ENCODE results near the gene TTL. TPM values are rescaled to one million over a fixed set of nuclear protein-coding genes. Genes with fewer than 3 reads are reported as not detected.

The TTL gene
- total RNA-seq, 6 experiments from 2014 or later: 48.4 to 65.1 (median 55.1) TPM

DNA sequence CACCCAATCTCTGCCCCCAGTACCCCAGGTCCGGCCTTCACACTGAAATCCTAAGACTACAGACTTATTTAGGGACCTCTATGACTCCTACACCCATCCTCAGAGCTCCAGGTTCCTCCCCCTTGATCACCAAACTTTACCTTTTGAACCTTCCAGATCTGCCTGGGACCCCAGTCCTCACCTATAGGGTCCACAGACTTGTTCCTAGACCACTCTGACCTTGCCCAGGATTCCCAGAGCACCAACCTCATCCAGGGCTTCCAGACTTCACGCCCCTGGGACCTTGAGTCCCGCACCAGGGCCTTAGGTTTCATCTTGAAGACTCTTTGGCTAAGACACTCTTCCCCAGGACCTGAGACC lies 102.9 kb downstream of the TTL start:
- H3K27me3 Mint-ChIP-seq (ENCODE audit: insufficient read depth): peaks cover 2% of the 10 kb centered on the region
- H3K4me3 Mint-ChIP-seq: peak overlapping the region; percentile 96
- H3K9me3 Mint-ChIP-seq: no peaks in the 10 kb centered on the region
- H3K4me1 Mint-ChIP-seq (ENCODE audit: low read depth): peaks cover 46% of the 10 kb centered on the region
- peak overlapping the region; percentile 100 for H3K27ac Mint-ChIP-seq
- TF ChIP-seq, protein P1, sequence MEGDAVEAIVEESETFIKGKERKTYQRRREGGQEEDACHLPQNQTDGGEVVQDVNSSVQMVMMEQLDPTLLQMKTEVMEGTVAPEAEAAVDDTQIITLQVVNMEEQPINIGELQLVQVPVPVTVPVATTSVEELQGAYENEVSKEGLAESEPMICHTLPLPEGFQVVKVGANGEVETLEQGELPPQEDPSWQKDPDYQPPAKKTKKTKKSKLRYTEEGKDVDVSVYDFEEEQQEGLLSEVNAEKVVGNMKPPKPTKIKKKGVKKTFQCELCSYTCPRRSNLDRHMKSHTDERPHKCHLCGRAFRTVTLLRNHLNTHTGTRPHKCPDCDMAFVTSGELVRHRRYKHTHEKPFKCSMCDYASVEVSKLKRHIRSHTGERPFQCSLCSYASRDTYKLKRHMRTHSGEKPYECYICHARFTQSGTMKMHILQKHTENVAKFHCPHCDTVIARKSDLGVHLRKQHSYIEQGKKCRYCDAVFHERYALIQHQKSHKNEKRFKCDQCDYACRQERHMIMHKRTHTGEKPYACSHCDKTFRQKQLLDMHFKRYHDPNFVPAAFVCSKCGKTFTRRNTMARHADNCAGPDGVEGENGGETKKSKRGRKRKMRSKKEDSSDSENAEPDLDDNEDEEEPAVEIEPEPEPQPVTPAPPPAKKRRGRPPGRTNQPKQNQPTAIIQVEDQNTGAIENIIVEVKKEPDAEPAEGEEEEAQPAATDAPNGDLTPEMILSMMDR (IDR thresholded peaks at IDR 0.05): no peak
- DNase-seq: no peak
- H3K36me3 Mint-ChIP-seq (ENCODE audit: low read depth): peaks cover 17% of the 10 kb centered on the region

DNA sequence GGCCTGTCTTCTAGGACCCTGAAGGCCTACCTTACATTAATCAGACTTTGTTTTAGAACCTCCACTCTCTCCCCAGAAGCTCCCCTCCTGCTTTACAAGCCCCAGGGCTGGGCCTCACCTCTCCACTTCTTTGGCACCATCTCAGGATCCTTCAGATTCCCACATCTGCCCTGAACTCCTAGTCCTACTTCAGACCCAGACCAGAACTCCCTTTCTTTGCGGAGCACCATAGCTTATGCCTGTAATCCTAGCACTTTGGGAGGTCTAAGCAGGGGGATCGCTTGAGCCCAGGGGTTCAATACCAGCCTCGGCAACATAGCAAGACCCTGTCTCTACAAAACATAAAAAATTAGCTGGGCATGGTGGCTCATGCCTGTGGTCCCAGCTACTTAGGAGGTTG lies 103.4 kb downstream of the TTL start:
- DNase-seq: no peak
- Mint-ChIP-seq H3K27ac (peak overlapping the region; percentile 100), H3K27me3 (ENCODE audit: insufficient read depth) (peaks cover 2% of the 10 kb centered on the region), H3K36me3 (ENCODE audit: low read depth) (peaks cover 17% of the 10 kb centered on the region), H3K4me1 (ENCODE audit: low read depth) (peaks cover 43% of the 10 kb centered on the region), H3K9me3 (no peaks in the 10 kb centered on the region), H3K4me3 (peak overlapping the region; percentile 96)
- TF ChIP-seq, protein P1 (IDR thresholded peaks at IDR 0.05): no peak; the same call in 1 of the 2 replicates

DNA sequence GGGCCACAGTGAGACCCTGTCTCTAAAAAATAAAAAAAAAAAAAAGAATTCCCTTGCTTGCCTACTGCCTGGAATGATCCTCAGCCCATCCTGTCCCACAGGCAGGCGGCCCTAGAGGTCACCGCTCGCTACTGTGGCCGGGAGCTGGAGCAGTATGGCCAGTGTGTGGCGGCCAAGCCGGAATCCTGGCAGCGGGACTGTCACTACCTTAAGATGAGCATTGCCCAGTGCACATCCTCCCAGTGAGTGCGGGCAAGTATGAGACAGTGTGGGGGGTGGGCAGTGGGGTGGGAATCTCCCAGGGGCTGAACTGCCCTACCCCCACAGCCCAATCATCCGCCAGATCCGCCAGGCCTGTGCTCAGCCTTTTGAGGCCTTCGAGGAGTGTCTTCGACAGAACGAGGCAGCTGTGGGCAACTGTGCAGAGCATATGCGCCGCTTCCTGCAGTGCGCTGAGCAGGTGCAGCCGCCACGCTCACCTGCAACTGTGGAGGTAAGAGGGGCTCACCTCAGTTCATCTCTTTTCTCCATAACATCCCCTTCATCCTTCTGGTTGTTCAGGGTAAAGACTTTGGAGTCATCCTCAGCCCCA lies 104.0 kb downstream of the TTL start:
- Mint-ChIP-seq H3K4me1 (ENCODE audit: low read depth) (peaks cover 40% of the 10 kb centered on the region), H3K36me3 (ENCODE audit: low read depth) (peaks cover 17% of the 10 kb centered on the region), H3K9me3 (no peaks in the 10 kb centered on the region), H3K4me3 (no peak overlapping the region), H3K27ac (peak overlapping the region; percentile 100), H3K27me3 (ENCODE audit: insufficient read depth) (peaks cover 2% of the 10 kb centered on the region)
- DNase-seq: no peak
- TF ChIP-seq, protein P1 (IDR thresholded peaks at IDR 0.05): no peak

DNA sequence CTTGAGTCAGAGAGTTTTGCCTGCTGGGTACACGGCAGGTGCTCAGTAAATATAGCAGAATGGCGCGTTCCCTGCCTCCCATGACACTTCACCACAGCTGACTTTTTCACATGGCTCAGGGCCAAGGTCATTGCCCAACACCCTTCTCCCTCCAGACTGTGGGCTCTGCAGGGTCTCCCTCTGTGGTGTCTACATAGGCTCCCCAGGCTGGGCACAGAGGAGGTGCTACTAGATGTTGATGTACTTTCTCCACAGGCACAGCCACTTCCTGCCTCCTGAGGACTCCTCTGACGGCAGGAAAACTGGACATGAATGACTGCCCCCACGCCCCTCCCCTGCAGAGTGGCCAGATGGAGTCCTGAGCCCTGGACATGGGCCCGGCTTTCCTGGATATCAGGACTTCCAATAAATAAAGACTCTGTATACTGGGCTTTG lies 106.7 kb downstream of the TTL start:
- H3K36me3 Mint-ChIP-seq (ENCODE audit: low read depth): peaks cover 13% of the 10 kb centered on the region
- H3K4me3 Mint-ChIP-seq: no peak overlapping the region
- TF ChIP-seq, protein P1 (IDR thresholded peaks at IDR 0.05): no peak
- no peak for DNase-seq
- peaks cover 21% of the 10 kb centered on the region for H3K4me1 Mint-ChIP-seq (ENCODE audit: low read depth)
- no peaks in the 10 kb centered on the region; the same call in 1 of the 2 replicates for H3K27me3 Mint-ChIP-seq (ENCODE audit: insufficient read depth)
- no peaks in the 10 kb centered on the region for H3K9me3 Mint-ChIP-seq
- peak overlapping the region; percentile 23; the same call in 1 of the 2 replicates for H3K27ac Mint-ChIP-seq

Other genes starting within 250 kb of the TTL start
- gene ZC3H8, start 227.1 kb upstream of the TTL start, total RNA-seq (2021; fragmentation: NEBNext Ultra II Directional; extraction: Animal tissue kit (Norgen Biotek cat#: 25700)): 1 to 10 TPM; 1.9 to 4.3 (median 3.4) TPM
- gene ZC3H6, start 206.6 kb upstream of the TTL start, total RNA-seq (2021; fragmentation: NEBNext Ultra II Directional; extraction: Animal tissue kit (Norgen Biotek cat#: 25700)): 1 to 10 TPM; 3.8 to 6.1 (median 5.0) TPM
- 1 to 10 TPM; 4.1 to 6.6 (median 5.5) TPM for gene RGPD8, start 48.5 kb upstream of the TTL start, total RNA-seq (2021; fragmentation: NEBNext Ultra II Directional; extraction: Animal tissue kit (Norgen Biotek cat#: 25700))
- gene POLR1B, start 60.3 kb downstream of the TTL start, total RNA-seq (2021; fragmentation: NEBNext Ultra II Directional; extraction: Animal tissue kit (Norgen Biotek cat#: 25700)): 10 to 100 TPM; 15.1 to 27.5 (median 17.6) TPM
- 10 to 100 TPM; 26.9 to 43.2 (median 32.6) TPM for gene CHCHD5, start 102.5 kb downstream of the TTL start, total RNA-seq (2021; fragmentation: NEBNext Ultra II Directional; extraction: Animal tissue kit (Norgen Biotek cat#: 25700))
- 100 to 1,000 TPM; 147 to 225 (median 195) TPM for gene SLC20A1, start 163.8 kb downstream of the TTL start, total RNA-seq (2021; fragmentation: NEBNext Ultra II Directional; extraction: Animal tissue kit (Norgen Biotek cat#: 25700))
- not detected for gene NT5DC4, start 238.9 kb downstream of the TTL start, total RNA-seq (2021; fragmentation: NEBNext Ultra II Directional; extraction: Animal tissue kit (Norgen Biotek cat#: 25700))

Data from HFFc6 (cell line).